Mesendoderm (in vitro differentiated cells): ENCODE results near the gene SCNN1G.
A peak's percentile ranks its signal among the peaks of the same experiment; 100 is the strongest.

Experiments used
- DNase-seq: peaks from one replicate; pipeline ENCODE4 v3.0.0; 2013
- H2AK5ac ChIP-seq: 2 replicates; pipeline ENCODE4 v1.6.1; 2013; ENCODE audit warnings: low read length, inconsistent platforms
- H2BK120ac ChIP-seq: 2 replicates; pipeline ENCODE4 v1.6.1; 2013; ENCODE audit warnings: low read depth, mild to moderate bottlenecking, low read length, moderate library complexity, mixed read lengths
- H2BK15ac ChIP-seq: replicated peaks from 2 replicates; pipeline ENCODE4 v1.6.1; 2013; ENCODE audit warnings: low read depth, mild to moderate bottlenecking, moderate library complexity
- H2BK5ac ChIP-seq: 2 replicates; pipeline ENCODE4 v1.6.1; 2013; ENCODE audit warnings: low read length, inconsistent platforms
- H3K18ac ChIP-seq: 2 replicates; pipeline ENCODE4 v1.6.1; 2013; ENCODE audit warnings: mild to moderate bottlenecking, low read length, mixed read lengths
- H3K23ac ChIP-seq: one replicate; pipeline ENCODE4 v1.6.1; 2013; ENCODE audit warnings: low read length
- H3K27ac ChIP-seq: 2 replicates; pipeline ENCODE4 v1.5.1; 2013; ENCODE audit warnings: low read depth, mild to moderate bottlenecking, inconsistent platforms, low read length, moderate library complexity
- H3K27me3 ChIP-seq: 2 replicates; pipeline ENCODE4 v1.6.1; 2013; ENCODE audit warnings: low read length, control low read depth, mild to moderate bottlenecking, inconsistent platforms; ENCODE audit not compliant: insufficient read depth, poor library complexity
- H3K36me3 ChIP-seq: 2 replicates; pipeline ENCODE4 v1.6.1; 2013; ENCODE audit warnings: low read length, inconsistent platforms; ENCODE audit not compliant: control insufficient read depth, insufficient read depth
- H3K4ac ChIP-seq: one replicate; pipeline ENCODE4 v1.6.1; 2013; ENCODE audit warnings: low read depth, mild to moderate bottlenecking, low read length, moderate library complexity
- H3K4me1 ChIP-seq: 2 replicates; pipeline ENCODE4 v1.6.1; 2013; ENCODE audit warnings: low read depth, low read length, inconsistent platforms; ENCODE audit not compliant: control insufficient read depth
- H3K4me2 ChIP-seq: 2 replicates; pipeline ENCODE4 v1.6.1; 2013; ENCODE audit warnings: low read length
- H3K4me3 ChIP-seq: 2 replicates; pipeline ENCODE4 v1.5.1; 2013; ENCODE audit warnings: mild to moderate bottlenecking, low read length
- H3K56ac ChIP-seq: one replicate; pipeline ENCODE4 v1.6.1; 2013; ENCODE audit warnings: low read length
- H3K79me1 ChIP-seq: 2 replicates; pipeline ENCODE4 v1.6.1; 2013; ENCODE audit warnings: low read length, inconsistent platforms
- H3K79me2 ChIP-seq: 2 replicates; pipeline ENCODE4 v1.6.1; 2013; ENCODE audit warnings: mild to moderate bottlenecking, low read length; ENCODE audit not compliant: control insufficient read depth, insufficient read depth
- H3K9ac ChIP-seq: 2 replicates; pipeline ENCODE4 v1.6.1; 2013; ENCODE audit warnings: low read length, inconsistent platforms
- H4K5ac ChIP-seq: one replicate; pipeline ENCODE4 v1.6.1; 2013; ENCODE audit warnings: low read length
- H4K8ac ChIP-seq: one replicate; pipeline ENCODE4 v1.6.1; 2013; ENCODE audit warnings: low read depth, mild to moderate bottlenecking, control low read depth, low read length, moderate library complexity
- WGBS: extraction: QIAGEN DNeasy Blood & Tissue Kit; methylation state at CpG from one replicate; pipeline ENCODE4 v1.1.7; 2013; ENCODE audit warnings: low lambda C conversion rate, missing lambda C conversion rate; ENCODE audit not compliant: insufficient coverage; ENCODE audit errors: extremely low coverage; 5-methylcytosine and 5-hydroxymethylcytosine counted together

The SCNN1G gene

DNA sequence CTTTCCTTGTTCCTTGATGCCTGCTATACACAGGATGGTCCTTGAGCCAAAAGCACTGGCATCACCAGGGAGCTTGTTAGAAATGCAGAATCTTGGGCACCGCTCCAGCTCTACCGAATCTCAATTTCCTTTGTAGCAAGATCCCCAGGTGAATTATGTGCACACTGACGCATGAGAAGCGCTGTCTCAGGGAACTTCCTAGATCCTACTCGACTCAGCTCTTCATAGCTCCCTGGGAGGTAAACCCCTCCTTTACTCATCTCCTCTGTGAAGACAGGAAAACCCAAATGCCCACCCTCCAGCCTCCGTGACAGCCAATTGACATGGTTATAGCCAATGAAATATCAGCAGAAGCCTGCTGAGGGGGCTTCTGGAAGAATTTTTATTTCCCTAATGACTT lies 37.4 kb upstream of the SCNN1G start:
- H2BK120ac ChIP-seq, result no peak overlapping the region
- no CpG with 5 or more reads among the region's 6 CpGs for WGBS
- H3K27me3 ChIP-seq, result no peaks in the 10 kb centered on the region

DNA sequence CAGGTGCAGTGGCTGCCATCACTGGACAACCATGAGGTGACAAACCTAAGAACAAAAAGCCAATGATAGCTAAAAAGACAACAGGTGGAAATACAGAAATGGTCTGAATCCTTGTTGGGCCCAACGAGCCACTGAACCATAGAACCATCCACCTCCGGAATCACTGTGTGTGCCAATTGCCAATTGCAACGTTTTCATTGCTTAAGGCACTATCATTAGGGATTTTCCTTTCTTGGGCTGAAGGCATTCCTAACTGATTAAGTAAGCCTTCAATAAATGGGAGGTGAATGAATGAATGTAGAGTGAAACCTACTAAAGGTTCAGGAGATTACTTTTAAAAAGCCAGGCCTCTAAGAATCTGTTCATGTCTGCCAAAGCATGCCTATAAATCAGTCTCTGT lies 36.9 kb upstream of the SCNN1G start:
- no peak overlapping the region for H3K18ac ChIP-seq
- H2AK5ac ChIP-seq, result peak overlapping the region; percentile 39
- H3K36me3 ChIP-seq, result no peaks in the 10 kb centered on the region
- H3K79me1 ChIP-seq, result peaks cover 20% of the 10 kb centered on the region
- H3K4me1 ChIP-seq, result peaks cover 16% of the 10 kb centered on the region
- H3K27ac ChIP-seq, result no peak overlapping the region
- H4K5ac ChIP-seq, result no peak overlapping the region
- H3K9ac ChIP-seq, result no peak overlapping the region
- no peak overlapping the region for H2BK5ac ChIP-seq
- H3K4ac ChIP-seq, result no peak overlapping the region
- no CpG with 5 or more reads among the region's 3 CpGs for WGBS
- no peak overlapping the region for H3K4me2 ChIP-seq
- no peak overlapping the region for H2BK120ac ChIP-seq
- H3K56ac ChIP-seq, result no peak overlapping the region
- no peak overlapping the region for H2BK15ac ChIP-seq
- H3K79me2 ChIP-seq, result peaks cover 42% of the 10 kb centered on the region
- H4K8ac ChIP-seq, result no peak overlapping the region
- no peaks in the 10 kb centered on the region for H3K27me3 ChIP-seq
- peak; percentile 65 for DNase-seq
- H3K4me3 ChIP-seq, result no peak overlapping the region
- no peak overlapping the region for H3K23ac ChIP-seq

More for the DNA sequence above, 37.4 kb upstream of the SCNN1G start:
- no peak overlapping the region for H3K18ac ChIP-seq
- H4K5ac ChIP-seq, result no peak overlapping the region
- H3K4me1 ChIP-seq, result peaks cover 18% of the 10 kb centered on the region
- no peak overlapping the region for H4K8ac ChIP-seq
- H2BK5ac ChIP-seq, result no peak overlapping the region
- no peaks in the 10 kb centered on the region for H3K36me3 ChIP-seq
- H3K23ac ChIP-seq, result no peak overlapping the region
- peaks cover 44% of the 10 kb centered on the region for H3K79me2 ChIP-seq
- DNase-seq, result peak; percentile 52
- no peak overlapping the region for H3K9ac ChIP-seq
- no peak overlapping the region for H3K4ac ChIP-seq
- peaks cover 20% of the 10 kb centered on the region for H3K79me1 ChIP-seq
- H3K27ac ChIP-seq, result no peak overlapping the region
- no peak overlapping the region for H2AK5ac ChIP-seq
- H3K56ac ChIP-seq, result no peak overlapping the region
- H3K4me2 ChIP-seq, result no peak overlapping the region
- H2BK15ac ChIP-seq, result no peak overlapping the region
- no peak overlapping the region for H3K4me3 ChIP-seq

DNA sequence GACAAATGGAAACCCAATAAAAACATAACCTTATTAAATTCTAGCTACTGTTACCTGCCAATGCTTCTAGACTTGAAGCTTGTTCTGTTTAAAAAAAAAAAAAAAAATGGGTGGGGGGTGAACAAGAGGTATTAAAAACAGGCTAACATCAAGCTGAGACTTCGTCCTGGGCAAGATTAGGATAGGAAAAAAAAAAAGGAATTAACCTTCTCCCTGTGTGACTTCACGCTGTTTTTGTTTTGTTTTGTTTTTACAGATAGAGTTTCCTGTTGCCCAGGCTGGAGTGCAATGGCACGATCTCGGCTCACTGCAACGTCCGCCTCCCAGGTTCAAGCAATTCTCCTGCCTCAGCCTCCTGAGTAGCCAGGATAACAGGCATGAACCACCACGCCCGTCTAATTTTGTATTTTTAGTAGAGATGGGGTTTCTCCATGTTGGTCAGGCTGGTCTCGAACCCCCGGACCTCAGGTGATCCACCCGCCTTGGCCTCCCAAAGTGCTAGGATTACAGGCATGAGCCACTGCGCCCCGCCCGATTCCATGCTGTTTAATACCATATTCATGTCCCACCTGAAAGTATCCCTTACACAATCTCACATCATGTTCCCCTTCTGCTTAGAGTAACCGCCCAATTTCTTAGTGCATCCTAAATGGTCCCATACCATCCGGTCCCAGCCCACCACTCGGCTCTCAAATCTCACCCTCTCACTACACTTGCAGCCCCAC lies 35.5 kb upstream of the SCNN1G start:
- Histone ChIP-seq H3K4me1 (peaks cover 13% of the 10 kb centered on the region), H3K4me3 (no peak overlapping the region), H3K79me1 (peaks cover 14% of the 10 kb centered on the region), H3K9ac (no peak overlapping the region), H3K27ac (no peak overlapping the region), H3K36me3 (no peaks in the 10 kb centered on the region), H3K56ac (no peak overlapping the region), H3K27me3 (no peaks in the 10 kb centered on the region), H3K4ac (no peak overlapping the region), H3K79me2 (peaks cover 35% of the 10 kb centered on the region), H4K5ac (no peak overlapping the region), H4K8ac (no peak overlapping the region), H3K4me2 (no peak overlapping the region), H2BK15ac (no peak overlapping the region), H3K18ac (no peak overlapping the region), H3K23ac (no peak overlapping the region), H2BK120ac (no peak overlapping the region), H2BK5ac (no peak overlapping the region), H2AK5ac (no peak overlapping the region)
- WGBS, result no CpG with 5 or more reads among the region's 17 CpGs
- peak; percentile 64 for DNase-seq

DNA sequence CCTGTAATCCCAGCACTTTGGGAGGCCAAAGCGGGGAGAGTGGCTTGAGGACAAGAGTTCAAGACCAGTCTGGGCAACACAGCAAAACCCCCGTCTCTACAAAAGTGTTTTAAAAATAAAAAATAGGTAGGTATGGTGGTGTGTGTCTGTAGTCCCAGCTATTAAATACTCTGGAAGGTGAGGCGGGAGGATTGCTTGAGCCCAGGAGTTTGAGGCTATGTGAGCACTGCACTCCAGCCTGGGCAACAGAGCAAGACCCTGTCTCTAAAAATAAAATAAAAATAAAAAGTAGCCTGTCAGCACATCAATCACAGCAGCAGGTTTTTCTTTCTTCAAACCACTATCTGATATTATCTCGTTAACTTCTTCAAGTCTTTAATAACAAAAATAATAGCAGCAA lies 34.9 kb upstream of the SCNN1G start:
- Histone ChIP-seq H2BK15ac (no peak overlapping the region), H3K27ac (no peak overlapping the region), H3K18ac (no peak overlapping the region), H3K9ac (no peak overlapping the region), H2AK5ac (no peak overlapping the region), H3K23ac (no peak overlapping the region), H3K4me3 (no peak overlapping the region), H2BK5ac (no peak overlapping the region), H4K8ac (no peak overlapping the region), H3K27me3 (no peaks in the 10 kb centered on the region), H2BK120ac (no peak overlapping the region), H3K79me2 (peaks cover 29% of the 10 kb centered on the region), H3K4ac (no peak overlapping the region), H4K5ac (no peak overlapping the region), H3K79me1 (peaks cover 8% of the 10 kb centered on the region), H3K56ac (no peak overlapping the region), H3K36me3 (no peaks in the 10 kb centered on the region), H3K4me2 (no peak overlapping the region), H3K4me1 (peaks cover 10% of the 10 kb centered on the region)
- no CpG with 5 or more reads among the region's 4 CpGs for WGBS
- DNase-seq, result no peak

DNA sequence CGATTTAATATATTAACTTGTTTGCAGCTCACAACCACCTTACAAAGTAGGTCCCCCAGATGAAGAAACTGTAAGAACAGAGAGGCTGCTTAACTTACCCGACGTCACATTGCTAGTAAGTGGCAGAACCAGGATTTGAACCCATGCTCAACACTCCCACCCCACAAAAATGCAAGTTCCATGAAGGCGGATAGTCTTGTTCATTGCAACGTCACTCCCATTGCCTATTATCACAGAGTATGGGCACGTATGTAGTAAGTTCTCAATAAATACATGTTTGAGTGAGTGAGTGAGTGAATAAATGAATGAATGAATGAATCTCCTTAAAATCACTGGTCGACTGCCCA lies 34.4 kb upstream of the SCNN1G start:
- peak overlapping the region; percentile 61 for H3K4me2 ChIP-seq
- H3K4me1 ChIP-seq, result peaks cover 10% of the 10 kb centered on the region
- H3K4ac ChIP-seq, result no peak overlapping the region
- H4K8ac ChIP-seq, result no peak overlapping the region
- DNase-seq, result no peak
- peak overlapping the region; percentile 91 for H3K56ac ChIP-seq
- no peak overlapping the region for H3K23ac ChIP-seq
- H2BK120ac ChIP-seq, result no peak overlapping the region
- no peak overlapping the region for H4K5ac ChIP-seq
- no CpG with 5 or more reads among the region's 7 CpGs for WGBS
- no peak overlapping the region for H2BK5ac ChIP-seq
- H2AK5ac ChIP-seq, result no peak overlapping the region
- H2BK15ac ChIP-seq, result no peak overlapping the region
- peaks cover 7% of the 10 kb centered on the region for H3K79me1 ChIP-seq
- H3K9ac ChIP-seq, result peak overlapping the region; percentile 85
- peaks cover 27% of the 10 kb centered on the region for H3K79me2 ChIP-seq
- no peaks in the 10 kb centered on the region for H3K36me3 ChIP-seq
- peak overlapping the region; percentile 72 for H3K4me3 ChIP-seq
- no peaks in the 10 kb centered on the region for H3K27me3 ChIP-seq
- no peak overlapping the region for H3K27ac ChIP-seq
- no peak overlapping the region for H3K18ac ChIP-seq
